IPS-20b (cell line): ENCODE results near the gene LAG3.

ENCODE experiments used
- H3K27ac ChIP-seq: one replicate; pipeline ENCODE4 v1.5.1; 2013; ENCODE audit warnings: low read length
- H3K27me3 ChIP-seq: 2 replicates; pipeline ENCODE4 v1.6.1; 2013; ENCODE audit warnings: mild to moderate bottlenecking, low read length, inconsistent platforms; ENCODE audit not compliant: insufficient read depth
- H3K36me3 ChIP-seq: 2 replicates; pipeline ENCODE4 v1.6.1; 2013; ENCODE audit warnings: low read depth, mild to moderate bottlenecking, inconsistent platforms, low read length, moderate library complexity; ENCODE audit not compliant: insufficient read depth
- H3K4me1 ChIP-seq: 2 replicates; pipeline ENCODE4 v1.6.1; 2013; ENCODE audit warnings: mild to moderate bottlenecking, control low read depth, inconsistent platforms, low read length, moderate library complexity; ENCODE audit not compliant: insufficient read depth
- H3K4me3 ChIP-seq: 2 replicates; pipeline ENCODE4 v1.5.1; 2013; ENCODE audit warnings: mild to moderate bottlenecking, low read length, inconsistent platforms
- H3K9ac ChIP-seq: 2 replicates; pipeline ENCODE4 v1.6.1; 2013; ENCODE audit warnings: low read depth, mild to moderate bottlenecking, inconsistent platforms, low read length, moderate library complexity
- H3K9me3 ChIP-seq: 2 replicates; pipeline ENCODE4 v1.6.1; 2013; ENCODE audit warnings: mild to moderate bottlenecking, low read depth, low read length, inconsistent platforms; ENCODE audit not compliant: insufficient read depth

LAG3 gene

GRCh38 chr12:6807170-6807569, 34.9 kb downstream of the LAG3 start:
- no peaks in the 10 kb centered on the region for H3K9me3 ChIP-seq
- no peak overlapping the region for H3K27ac ChIP-seq
- no peaks in the 10 kb centered on the region; the same call in 1 of the 2 replicates for H3K4me1 ChIP-seq
- no peaks in the 10 kb centered on the region for H3K36me3 ChIP-seq
- H3K27me3 ChIP-seq = no peaks in the 10 kb centered on the region
- no peak overlapping the region for H3K9ac ChIP-seq
- H3K4me3 ChIP-seq = no peak overlapping the region

GRCh38 chr12:6809056-6809455, 36.7 kb downstream of the LAG3 start:
- no peaks in the 10 kb centered on the region; the same call in 1 of the 2 replicates for H3K4me1 ChIP-seq
- H3K9ac ChIP-seq = no peak overlapping the region
- no peak overlapping the region for H3K4me3 ChIP-seq
- H3K9me3 ChIP-seq = no peaks in the 10 kb centered on the region
- H3K27ac ChIP-seq = no peak overlapping the region
- H3K27me3 ChIP-seq = no peaks in the 10 kb centered on the region
- no peaks in the 10 kb centered on the region for H3K36me3 ChIP-seq

- H3K27me3 ChIP-seq = peaks cover 7% of the 10 kb centered on the region; the same call in 1 of the 2 replicates
- H3K9ac ChIP-seq = no peak overlapping the region
- H3K27ac ChIP-seq = no peak overlapping the region
- H3K4me1 ChIP-seq = no peaks in the 10 kb centered on the region; the same call in 1 of the 2 replicates
- H3K4me3 ChIP-seq = no peak overlapping the region
- H3K36me3 ChIP-seq = no peaks in the 10 kb centered on the region
- H3K9me3 ChIP-seq = no peaks in the 10 kb centered on the region
Measured at GRCh38 chr12:6810758-6811157, 38.4 kb downstream of the LAG3 start.

GRCh38 chr12:6813363-6813762, 41.0 kb downstream of the LAG3 start:
- Histone ChIP-seq H3K27me3 (peaks cover 7% of the 10 kb centered on the region; the same call in 1 of the 2 replicates), H3K9me3 (no peaks in the 10 kb centered on the region), H3K27ac (no peak overlapping the region), H3K4me1 (no peaks in the 10 kb centered on the region; the same call in 1 of the 2 replicates), H3K4me3 (no peak overlapping the region), H3K9ac (no peak overlapping the region), H3K36me3 (no peaks in the 10 kb centered on the region)

- Histone ChIP-seq H3K27ac (no peak overlapping the region), H3K27me3 (peaks cover 15% of the 10 kb centered on the region), H3K36me3 (no peaks in the 10 kb centered on the region), H3K9me3 (no peaks in the 10 kb centered on the region), H3K9ac (no peak overlapping the region), H3K4me3 (no peak overlapping the region), H3K4me1 (peaks cover 15% of the 10 kb centered on the region)
Measured at GRCh38 chr12:6816598-6816997, 44.3 kb downstream of the LAG3 start.

GRCh38 chr12:6817098-6817497, 44.8 kb downstream of the LAG3 start:
- H3K36me3 ChIP-seq = no peaks in the 10 kb centered on the region
- H3K27ac ChIP-seq = no peak overlapping the region
- no peak overlapping the region for H3K9ac ChIP-seq

GRCh38 chr12:6817662-6818157, 45.4 kb downstream of the LAG3 start:
- Histone ChIP-seq H3K9me3 (no peaks in the 10 kb centered on the region), H3K27me3 (peaks cover 23% of the 10 kb centered on the region), H3K4me1 (peaks cover 22% of the 10 kb centered on the region), H3K4me3 (no peak overlapping the region; the same call in 1 of the 2 replicates), H3K27ac (no peak overlapping the region), H3K9ac (no peak overlapping the region), H3K36me3 (no peaks in the 10 kb centered on the region)

More at GRCh38 chr12:6817098-6817497, 44.8 kb downstream of the LAG3 start:
- Histone ChIP-seq H3K4me3 (no peak overlapping the region), H3K27me3 (peaks cover 17% of the 10 kb centered on the region), H3K4me1 (peaks cover 17% of the 10 kb centered on the region), H3K9me3 (no peaks in the 10 kb centered on the region)

GRCh38 chr12:6818222-6818621, 45.9 kb downstream of the LAG3 start:
- Histone ChIP-seq H3K27me3 (peaks cover 29% of the 10 kb centered on the region), H3K9me3 (no peaks in the 10 kb centered on the region), H3K36me3 (no peaks in the 10 kb centered on the region), H3K9ac (peak overlapping the region; percentile 63; the same call in 1 of the 2 replicates), H3K27ac (no peak overlapping the region), H3K4me1 (peaks cover 27% of the 10 kb centered on the region), H3K4me3 (peak overlapping the region; percentile 53; the same call in 1 of the 2 replicates)

- H3K27ac ChIP-seq = no peak overlapping the region
- no peaks in the 10 kb centered on the region for H3K36me3 ChIP-seq
- no peaks in the 10 kb centered on the region for H3K9me3 ChIP-seq
- H3K4me3 ChIP-seq = peak overlapping the region; percentile 53; the same call in 1 of the 2 replicates
- peaks cover 27% of the 10 kb centered on the region for H3K4me1 ChIP-seq
- H3K9ac ChIP-seq = peak overlapping the region; percentile 63; the same call in 1 of the 2 replicates
- peaks cover 33% of the 10 kb centered on the region for H3K27me3 ChIP-seq
Measured at GRCh38 chr12:6818645-6819044, 46.3 kb downstream of the LAG3 start.

GRCh38 chr12:6819106-6820030, 47.0 kb downstream of the LAG3 start:
- Histone ChIP-seq H3K36me3 (no peaks in the 10 kb centered on the region), H3K27ac (no peak overlapping the region), H3K4me1 (peaks cover 27% of the 10 kb centered on the region), H3K27me3 (peaks cover 38% of the 10 kb centered on the region), H3K4me3 (peak overlapping the region; percentile 36; the same call in 1 of the 2 replicates), H3K9ac (peak overlapping the region; percentile 1; the same call in 1 of the 2 replicates), H3K9me3 (no peaks in the 10 kb centered on the region)

- Histone ChIP-seq H3K4me3 (no peak overlapping the region), H3K9ac (no peak overlapping the region), H3K27ac (no peak overlapping the region), H3K9me3 (no peaks in the 10 kb centered on the region), H3K36me3 (no peaks in the 10 kb centered on the region), H3K4me1 (peaks cover 27% of the 10 kb centered on the region), H3K27me3 (peaks cover 41% of the 10 kb centered on the region)
Measured at GRCh38 chr12:6820166-6820565, 47.8 kb downstream of the LAG3 start.
